Stimulated activated CD8-positive, alpha-beta memory T cell treated with anti-CD3 and anti-CD28 coated beads, Interleukin-12 subunit alpha, Interleukin-12 subunit beta, amount 100 ng/mL, for 24 hours (primary cell): ENCODE measurements around the gene ELOA2.
"Not testable (repeated sequence)": the region's sequence is repeated elsewhere in the genome, so short reads cannot be mapped to it uniquely, and the experiment has no call there.

Experiments
- DNase-seq: peaks from one replicate; pipeline ENCODE4 v3.0.0-alpha.2; 2020; ENCODE audit errors: extremely low read depth

ELOA2 gene

GRCh38 chr18:47035156-47035671 lies at the start of gene ELOA2:
Gene ELOA2 (minus strand): TSS chr18:47035621. CDS start chr18:47035264, 357 bp downstream.
- DNase-seq: no peak

GRCh38 chr18:47081578-47081977 lies 46.2 kb upstream of the ELOA2 start:
- DNase-seq: no peak

DNA sequence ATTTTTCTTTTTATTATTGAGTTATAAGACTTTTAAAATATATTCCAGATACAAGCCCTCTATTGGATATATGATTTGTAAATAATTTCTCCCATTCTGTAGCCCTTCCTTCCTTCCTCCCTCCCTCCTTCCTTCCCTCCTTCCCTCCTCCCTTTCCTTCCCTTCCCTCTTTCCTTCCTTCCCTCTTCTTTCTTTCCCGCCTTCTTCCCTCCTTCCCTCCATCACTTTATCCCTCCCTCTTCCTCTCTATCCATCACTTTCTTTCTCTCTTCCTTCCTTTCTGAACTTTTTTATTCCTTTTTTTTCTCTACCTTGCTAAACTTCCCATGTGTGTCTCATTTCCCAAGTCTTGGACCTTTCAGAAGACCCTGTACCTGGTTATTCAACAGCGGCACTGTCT lies 45.5 kb upstream of the ELOA2 start:
- no peak for DNase-seq

DNA sequence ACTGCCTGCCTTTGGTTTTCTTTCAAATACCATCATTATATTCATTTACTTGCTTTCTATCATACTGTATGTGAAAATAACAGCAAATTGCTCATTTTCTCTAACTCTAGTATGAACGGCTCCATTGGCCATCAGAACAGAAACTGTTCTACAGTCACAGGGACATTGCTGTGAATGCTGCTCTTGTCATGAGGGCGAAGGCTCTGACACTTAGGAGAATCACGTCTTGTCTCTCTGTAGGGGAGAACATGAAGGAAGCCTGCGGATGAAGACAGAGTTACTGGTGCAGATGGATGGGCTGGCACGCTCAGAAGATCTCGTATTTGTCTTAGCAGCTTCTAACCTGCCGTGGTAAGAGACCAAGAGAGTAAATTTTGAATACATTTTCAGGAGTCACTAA lies 41.7 kb upstream of the ELOA2 start:
- DNase-seq: no peak

GRCh38 chr18:47075098-47075883 lies 39.9 kb upstream of the ELOA2 start:
- DNase-seq: no peak

DNA sequence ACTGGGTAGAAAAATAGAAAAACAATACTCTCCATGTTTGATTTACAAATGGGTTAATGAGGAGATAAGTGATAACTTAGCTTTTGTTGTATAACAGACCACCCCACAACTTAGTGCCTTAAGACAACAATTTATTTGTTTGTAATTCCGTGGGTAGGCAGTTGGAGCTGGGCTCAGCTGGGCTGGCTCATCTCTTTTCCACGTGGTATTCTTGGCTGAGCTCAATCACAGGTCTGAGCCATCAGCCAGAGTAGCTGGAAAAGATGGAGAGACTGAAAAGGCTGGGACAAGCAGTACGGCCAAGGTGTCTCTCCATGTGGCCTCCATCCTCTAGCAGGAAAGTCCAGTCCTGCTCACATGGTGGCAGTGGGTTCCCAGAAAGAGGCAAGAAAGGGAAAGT lies 32.2 kb upstream of the ELOA2 start:
- DNase-seq: no peak

DNA sequence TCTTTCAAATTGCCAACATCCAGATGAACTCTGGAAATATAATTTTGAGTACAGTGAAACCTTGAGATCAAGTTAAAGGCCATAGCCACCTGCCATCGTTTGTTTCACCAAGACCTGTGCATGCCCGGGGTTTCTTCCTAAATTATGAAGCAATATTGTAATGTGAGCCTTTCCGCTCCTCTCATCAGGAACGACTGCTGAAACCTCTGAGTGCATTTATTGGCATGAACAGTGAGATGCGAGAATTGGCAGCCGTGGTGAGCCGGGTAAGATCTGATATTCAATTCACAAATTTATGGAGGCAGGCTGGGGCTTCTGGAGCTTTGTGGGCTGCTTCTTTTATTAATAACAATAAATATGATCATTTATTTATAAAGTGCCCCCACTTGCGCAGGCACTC lies 27.7 kb upstream of the ELOA2 start:
- DNase-seq: no peak

DNA sequence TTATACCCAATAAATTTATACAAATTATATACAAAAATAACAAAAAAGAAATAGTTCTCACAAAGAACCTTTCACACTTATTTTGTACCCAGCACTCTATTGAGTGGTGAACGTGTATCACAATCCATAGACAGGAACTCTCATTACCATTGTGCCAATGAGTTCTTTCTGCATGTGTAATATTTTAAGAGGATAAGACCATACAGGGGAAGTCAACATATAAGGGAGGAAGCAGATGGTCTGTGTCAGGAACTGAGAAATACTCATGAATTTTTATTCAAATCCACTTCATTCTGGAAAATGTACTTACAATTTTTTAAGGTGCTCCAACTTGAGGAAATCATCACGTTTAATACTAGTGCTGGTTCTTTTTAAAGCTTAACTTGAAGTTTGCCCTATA lies 27.1 kb upstream of the ELOA2 start:
- no peak for DNase-seq

DNA sequence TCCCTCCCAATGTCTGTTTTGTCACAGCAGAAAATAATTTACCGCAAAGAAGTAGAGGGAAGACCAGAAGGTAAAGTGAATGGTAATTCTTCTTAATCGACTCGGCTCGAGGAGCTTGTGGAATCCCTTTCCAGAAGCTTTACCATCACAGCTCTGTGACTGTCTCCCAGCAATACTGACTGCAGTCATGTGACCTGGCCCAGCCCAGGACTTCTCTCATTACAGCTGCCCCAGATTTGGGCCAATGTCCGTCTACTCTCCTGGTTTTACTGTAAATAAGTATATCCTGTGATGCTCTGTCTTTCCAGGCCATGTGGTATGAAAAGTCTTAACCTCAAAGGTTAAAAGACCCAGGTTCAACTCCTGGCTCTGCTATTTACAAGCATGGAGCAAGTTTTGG lies 18.9 kb upstream of the ELOA2 start:
- no peak for DNase-seq

- no peak for DNase-seq
Observed at GRCh38 chr18:47050468-47050867, 15.0 kb upstream of the ELOA2 start.

DNA sequence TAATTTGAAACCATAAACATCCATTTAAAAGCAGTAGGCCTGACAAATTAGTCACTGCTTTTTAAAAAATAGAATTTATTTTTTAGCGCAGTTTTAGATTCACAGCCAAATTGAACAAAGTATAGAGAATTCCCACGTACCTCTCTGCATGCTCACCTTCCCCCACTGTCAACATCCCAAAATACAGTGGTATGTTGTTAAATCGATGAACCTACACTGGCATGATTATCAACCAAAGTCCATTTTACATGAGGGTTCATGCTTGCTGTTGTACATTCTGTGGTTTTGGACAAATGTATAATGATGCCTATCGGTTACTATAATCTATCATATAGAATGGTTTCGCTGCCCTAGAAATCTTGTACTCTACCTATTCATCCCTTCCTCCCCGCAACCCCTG lies 5.6 kb upstream of the ELOA2 start:
- no peak for DNase-seq

- no peak for DNase-seq
Observed at GRCh38 chr18:47036927-47037578, 1.6 kb upstream of the ELOA2 start.

GRCh38 chr18:47036298-47036874 lies 965 bp upstream of the ELOA2 start:
- no peak for DNase-seq

DNA sequence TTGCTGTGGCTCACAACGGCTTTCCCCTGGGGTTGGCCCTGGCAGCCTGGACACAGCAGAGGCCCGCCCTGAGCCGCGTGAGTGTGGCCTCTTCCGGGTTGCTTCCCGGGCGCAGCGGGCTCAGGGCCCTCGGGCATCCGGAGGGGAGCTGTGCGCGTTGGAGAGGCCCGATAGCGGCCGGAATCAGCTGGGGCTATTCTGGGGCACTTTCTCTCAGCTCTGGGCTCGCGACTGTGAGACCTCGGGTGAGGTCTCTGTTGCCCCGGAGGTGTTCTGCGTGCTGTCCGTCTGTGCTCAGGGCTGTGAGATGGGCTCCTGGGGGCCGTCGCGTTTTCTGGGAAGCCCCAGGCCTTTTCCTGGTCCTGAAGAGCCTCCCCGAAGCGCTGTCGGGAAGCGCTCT lies 830 bp downstream of the ELOA2 start:
- DNase-seq: not testable (repeated sequence)

DNA sequence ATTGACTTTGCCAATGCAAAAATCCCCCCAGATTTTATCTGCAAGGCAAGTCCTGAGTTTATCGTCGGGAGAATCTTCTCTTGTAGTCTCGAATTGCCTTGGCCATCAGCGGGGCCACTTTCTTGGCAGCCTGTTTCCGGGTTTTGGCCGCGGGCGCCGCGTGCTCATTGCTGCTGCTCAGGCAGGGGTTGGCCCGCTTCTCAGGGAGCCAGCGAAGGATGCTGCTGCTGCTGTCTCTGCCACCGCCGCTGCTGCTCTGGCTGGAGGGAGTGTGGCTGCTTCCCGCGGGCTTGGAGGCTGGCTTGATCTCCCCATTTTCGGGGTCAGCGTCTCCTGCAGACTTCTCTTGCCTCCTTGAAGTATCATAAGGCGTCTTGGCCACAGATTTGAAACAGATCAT lies 2.5 kb downstream of the ELOA2 start:
- DNase-seq: no peak

GRCh38 chr18:47030887-47031286 lies 4.5 kb downstream of the ELOA2 start:
- not testable (repeated sequence) for DNase-seq

DNA sequence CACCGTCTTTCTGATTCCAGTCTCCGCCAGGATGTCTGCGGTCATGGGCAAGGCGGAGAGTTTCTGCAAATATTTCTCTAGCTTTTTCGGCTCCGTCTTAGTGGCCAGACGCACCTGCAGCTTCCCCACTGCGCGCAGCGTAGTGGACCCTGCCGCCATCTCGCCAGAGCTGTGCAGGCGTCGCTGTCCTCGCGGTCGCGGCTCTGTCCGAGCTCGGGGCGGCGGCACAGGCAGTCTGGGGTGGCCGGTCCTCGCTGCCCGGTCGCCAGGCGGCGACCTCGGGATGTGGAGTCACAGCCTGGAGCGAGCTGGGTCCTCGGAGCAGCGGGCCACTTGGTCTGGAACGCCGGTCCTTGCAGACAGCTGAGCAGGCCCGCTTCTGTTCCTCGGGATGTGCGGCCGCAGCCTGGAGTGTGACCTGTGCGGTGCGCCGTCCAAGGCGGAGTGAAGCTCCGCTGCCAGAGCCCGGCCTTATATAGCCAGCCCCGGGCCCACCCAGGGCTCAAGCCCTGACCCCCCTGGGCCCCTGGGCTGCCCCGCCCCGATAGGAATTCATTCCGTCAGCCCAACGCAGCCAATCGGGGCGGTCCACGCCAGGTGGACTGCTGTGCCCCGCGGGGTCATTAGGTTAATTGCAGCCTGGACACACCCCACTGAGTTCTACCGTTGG lies 5.6 kb downstream of the ELOA2 start:
- not testable (repeated sequence) for DNase-seq

GRCh38 chr18:47028738-47029137 lies 6.7 kb downstream of the ELOA2 start:
- not testable (repeated sequence) for DNase-seq

DNA sequence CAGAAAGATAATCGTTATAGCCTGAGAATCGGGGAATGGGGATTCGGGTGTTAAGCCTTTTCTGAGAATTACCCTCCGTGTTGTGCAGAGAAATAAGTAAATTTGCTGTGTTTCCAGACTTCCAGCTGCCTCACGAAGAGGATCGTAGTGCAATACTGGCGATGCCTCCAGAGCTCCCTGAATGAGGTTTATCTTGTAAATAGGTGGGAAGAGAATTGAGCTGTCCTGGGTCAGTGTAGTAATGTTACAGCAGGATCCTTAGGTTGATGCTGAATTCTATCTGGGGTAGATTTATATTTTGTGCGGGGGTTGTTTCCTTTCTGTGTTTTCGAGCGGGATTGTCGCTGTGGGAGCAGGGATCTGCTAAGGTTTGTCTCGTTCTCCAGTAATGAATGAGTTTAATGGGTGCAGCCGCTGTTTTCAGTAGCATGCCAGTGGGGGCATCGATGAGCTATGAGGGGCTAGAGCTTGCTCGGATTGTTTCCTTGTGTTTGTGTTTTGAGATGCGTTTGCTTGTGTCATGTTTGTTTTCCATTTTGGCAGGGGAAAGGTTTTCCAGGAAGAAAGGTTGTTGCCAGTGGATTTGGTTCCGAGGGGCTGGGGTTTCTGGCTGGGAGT lies 9.8 kb downstream of the ELOA2 start:
- not testable (repeated sequence) for DNase-seq

DNA sequence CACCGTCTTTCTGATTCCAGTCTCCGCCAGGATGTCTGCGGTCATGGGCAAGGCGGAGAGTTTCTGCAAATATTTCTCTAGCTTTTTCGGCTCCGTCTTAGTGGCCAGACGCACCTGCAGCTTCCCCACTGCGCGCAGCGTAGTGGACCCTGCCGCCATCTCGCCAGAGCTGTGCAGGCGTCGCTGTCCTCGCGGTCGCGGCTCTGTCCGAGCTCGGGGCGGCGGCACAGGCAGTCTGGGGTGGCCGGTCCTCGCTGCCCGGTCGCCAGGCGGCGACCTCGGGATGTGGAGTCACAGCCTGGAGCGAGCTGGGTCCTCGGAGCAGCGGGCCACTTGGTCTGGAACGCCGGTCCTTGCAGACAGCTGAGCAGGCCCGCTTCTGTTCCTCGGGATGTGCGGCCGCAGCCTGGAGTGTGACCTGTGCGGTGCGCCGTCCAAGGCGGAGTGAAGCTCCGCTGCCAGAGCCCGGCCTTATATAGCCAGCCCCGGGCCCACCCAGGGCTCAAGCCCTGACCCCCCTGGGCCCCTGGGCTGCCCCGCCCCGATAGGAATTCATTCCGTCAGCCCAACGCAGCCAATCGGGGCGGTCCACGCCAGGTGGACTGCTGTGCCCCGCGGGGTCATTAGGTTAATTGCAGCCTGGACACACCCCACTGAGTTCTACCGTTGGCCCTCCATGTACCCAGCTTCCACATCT lies 11.5 kb downstream of the ELOA2 start:
- DNase-seq: not testable (repeated sequence)

DNA sequence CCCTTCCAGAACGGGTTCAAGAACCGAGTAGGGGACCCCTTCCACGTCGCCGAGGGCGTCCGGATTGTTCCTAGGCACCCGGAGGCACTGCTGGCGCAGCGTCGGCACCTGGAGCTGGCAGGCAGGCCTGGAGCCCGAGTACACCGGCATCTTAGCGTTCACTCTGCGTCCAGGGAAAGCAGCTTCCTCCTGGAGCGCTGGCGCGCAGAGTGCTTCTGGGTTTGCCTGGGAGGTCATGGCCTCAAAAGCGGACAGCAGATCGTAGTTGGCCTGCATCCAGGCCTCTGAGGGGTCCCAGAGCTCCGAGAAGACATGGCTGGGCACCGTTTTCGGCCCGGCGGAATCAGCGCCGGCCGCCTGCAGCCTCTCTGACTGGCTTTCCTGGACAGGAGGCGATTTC lies 12.6 kb downstream of the ELOA2 start:
- not testable (repeated sequence) for DNase-seq
